Liver (tissue), 9 donors: ENCODE results near the gene PLEKHG4. TPM values are rescaled to one million over a fixed set of nuclear protein-coding genes. Genes with fewer than 3 reads are reported as not detected.

ENCODE experiments used
- DNase-seq: peaks from one replicate; pipeline ENCODE4 v3.0.0-alpha.2; 2017; ENCODE audit warnings: low spot score
- H3K27ac ChIP-seq, 2 donors: one replicate each; pipeline ENCODE4 v1.7.0; 2013; ENCODE audit warnings: inconsistent platforms in 2 of 2, low read length in 2 of 2, control low read depth in 1 of 2, low read depth in 1 of 2, mild to moderate bottlenecking in 1 of 2
- H3K27me3 ChIP-seq, 4 donors: one replicate each; pipeline versions ENCODE4 v1.6.1 to v1.7.0; 2013; ENCODE audit warnings: low read length in 3 of 4, inconsistent platforms in 1 of 4, mild to moderate bottlenecking in 1 of 4, moderate library complexity in 1 of 4; ENCODE audit not compliant: control insufficient read depth in 4 of 4, insufficient read depth in 4 of 4
- H3K36me3 ChIP-seq, 4 donors: one replicate each; pipeline versions ENCODE4 v1.6.1 to v1.7.0; 2013; ENCODE audit warnings: low read length in 3 of 4, mild to moderate bottlenecking in 3 of 4, low read depth in 1 of 4, moderate library complexity in 1 of 4; ENCODE audit not compliant: control insufficient read depth in 4 of 4, insufficient read depth in 3 of 4
- H3K4me1 ChIP-seq, 4 donors: one replicate each; pipeline versions ENCODE4 v1.6.1 to v1.7.0; 2013; ENCODE audit warnings: low read length in 3 of 4, mild to moderate bottlenecking in 3 of 4, moderate library complexity in 1 of 4; ENCODE audit not compliant: control insufficient read depth in 4 of 4, insufficient read depth in 4 of 4
- H3K4me3 ChIP-seq, 3 donors: one replicate each; pipeline versions ENCODE4 v1.6.1 to v1.7.0; 2013; ENCODE audit warnings: low read length in 3 of 3, control low read depth in 1 of 3, low read depth in 1 of 3, mild to moderate bottlenecking in 1 of 3
- H3K9ac ChIP-seq, 2 donors: one replicate each; pipeline ENCODE4 v1.7.0; 2013; ENCODE audit warnings: low read length in 2 of 2, mild to moderate bottlenecking in 2 of 2, moderate library complexity in 2 of 2, control low read depth in 1 of 2, low read depth in 1 of 2
- H3K9me3 ChIP-seq, 4 donors: one replicate each; pipeline versions ENCODE4 v1.6.1 to v1.7.0; 2013; ENCODE audit warnings: low read length in 3 of 4; ENCODE audit not compliant: control insufficient read depth in 4 of 4
- ATF3 ChIP-seq: IDR thresholded peaks from 2 replicates; pipeline ENCODE4 v1.6.1; 2016; ENCODE audit warnings: antibody characterized with exemption
- EGR1 ChIP-seq, 2 donors: IDR thresholded peaks; 2 replicates each; pipeline ENCODE4 v1.6.1; 2016 to 2018; ENCODE audit warnings: antibody characterized with exemption in 2 of 2, low read depth in 2 of 2
- FOXA1 ChIP-seq: IDR thresholded peaks from 2 replicates; pipeline ENCODE4 v1.6.1; 2016; ENCODE audit warnings: antibody characterized with exemption
- FOXA2 ChIP-seq: IDR thresholded peaks from 2 replicates; pipeline ENCODE4 v1.6.1; 2016; ENCODE audit warnings: antibody characterized with exemption
- HNF4A ChIP-seq, 2 donors: conservative IDR thresholded peaks; 2 replicates each; pipeline ENCODE4 v1.6.1; 2016; ENCODE audit warnings: antibody characterized with exemption in 2 of 2, mild to moderate bottlenecking in 2 of 2
- HNF4G ChIP-seq: IDR thresholded peaks from 2 replicates; pipeline ENCODE4 v1.6.1; 2016; ENCODE audit warnings: antibody characterized with exemption
- MAX ChIP-seq: IDR thresholded peaks from 2 replicates; pipeline ENCODE4 v1.6.1; 2016; ENCODE audit warnings: antibody characterized with exemption
- NR2F2 ChIP-seq: IDR thresholded peaks from 2 replicates; pipeline ENCODE4 v1.6.1; 2016; ENCODE audit warnings: antibody characterized with exemption
- RAD21 ChIP-seq, 2 donors: IDR thresholded peaks; 2 replicates each; pipeline ENCODE4 v1.6.1; 2016; ENCODE audit warnings: antibody characterized with exemption in 2 of 2, mild to moderate bottlenecking in 2 of 2
- REST ChIP-seq: IDR thresholded peaks from 2 replicates; pipeline ENCODE4 v1.6.1; 2016; ENCODE audit warnings: antibody characterized with exemption, mild to moderate bottlenecking
- RXRA ChIP-seq, 2 donors: IDR thresholded peaks; 2 replicates each; pipeline ENCODE4 v1.6.1; 2017 to 2018; ENCODE audit warnings: antibody characterized with exemption in 2 of 2, mild to moderate bottlenecking in 1 of 2
- TAF1 ChIP-seq: conservative IDR thresholded peaks from 2 replicates; pipeline ENCODE4 v1.6.1; 2016; ENCODE audit warnings: antibody characterized with exemption, mild to moderate bottlenecking
- YY1 ChIP-seq: IDR thresholded peaks from 2 replicates; pipeline ENCODE4 v1.6.1; 2016; ENCODE audit warnings: antibody characterized with exemption, mild to moderate bottlenecking
- ZBTB33 ChIP-seq: IDR thresholded peaks from 2 replicates; pipeline ENCODE4 v1.6.1; 2016; ENCODE audit warnings: antibody characterized with exemption
- whole genome bisulfite sequencing: extraction: QIAGEN DNeasy Blood & Tissue Kit; methylation state at CpG from one replicate; pipeline ENCODE4 v1.1.7; 2013; 5-methylcytosine and 5-hydroxymethylcytosine counted together
- polyA plus RNA-seq, 2 donors: library from polyadenylated mRNA; stranded (reverse) in 1 of 2; unstranded in 1 of 2; fragments of 200-250 nt in 1 of 2; fragments of >200 nt in 1 of 2; fragmentation: Nextera tagmentation in 1 of 2; extraction: Ambion mirVana in 1 of 2; gene quantifications; one replicate each; pipeline versions ENCODE4 v1.2.1 to v1.2.3, GENCODE V29; 2013 to 2015
- total RNA-seq, 2 donors: library from RNA; depleted of rRNA; stranded (reverse); fragments of >200 nt; gene quantifications; one replicate each; pipeline ENCODE4 v1.2.3, GENCODE V29; 2014
- donor health status: healthy.
- donor health status: healthy.
- donor health status: healthy.
- donor health status: healthy.
- donor health status: healthy.

The PLEKHG4 gene
- total and polyA plus RNA-seq, 4 donors, result 0.21 to 2.6 (median 0.68) TPM

- Histone ChIP-seq H3K4me3 (no peak overlapping the region), H3K4me1 (no peaks in the 10 kb centered on the region), H3K9ac (no peak overlapping the region), H3K9me3 (no peaks in the 10 kb centered on the region), H3K27ac (no peak overlapping the region), H3K27me3 (no peaks in the 10 kb centered on the region), H3K36me3 (no peaks in the 10 kb centered on the region)
- no peak for TF ChIP-seq NR2F2
- TF ChIP-seq RAD21 (IDR thresholded peaks at IDR 0.05), result no peak
- TF ChIP-seq RXRA (IDR thresholded peaks at IDR 0.05), result no peak
- TF ChIP-seq FOXA2, result no peak
- no peak for TF ChIP-seq REST
- no peak for TF ChIP-seq YY1
- no peak for TF ChIP-seq ZBTB33
- TF ChIP-seq MAX, result no peak
- TF ChIP-seq EGR1 (IDR thresholded peaks at IDR 0.05; ENCODE audit: low read depth in 2 of 2), result no peak
- no peak for TF ChIP-seq HNF4G
- no peak for TF ChIP-seq HNF4A (conservative IDR thresholded peaks at IDR 0.05)
- no peak for TF ChIP-seq FOXA1
- no peak for TF ChIP-seq ATF3
- DNase-seq, result no peak
- 95% methylated on average over 4 of the region's 4 CpGs for WGBS
These were observed 7.9 kb upstream of the PLEKHG4 start for GRCh38 chr16:67271446-67271845.

GRCh38 chr16:67275321-67275720, 4.0 kb upstream of the PLEKHG4 start:
- Histone ChIP-seq H3K9me3 (no peaks in the 10 kb centered on the region), H3K4me3 (no peak overlapping the region), H3K36me3 (no peaks in the 10 kb centered on the region), H3K4me1 (no peaks in the 10 kb centered on the region), H3K27me3 (no peaks in the 10 kb centered on the region), H3K27ac (no peak overlapping the region), H3K9ac (no peak overlapping the region)
- no peak for DNase-seq
- 77% methylated on average over 2 of the region's 2 CpGs for WGBS
- TF ChIP-seq HNF4A (conservative IDR thresholded peaks at IDR 0.05) (no peak), REST (no peak), TAF1 (no peak), RAD21 (IDR thresholded peaks at IDR 0.05) (no peak), NR2F2 (no peak), MAX (no peak)
